GM12892 (cell line): ENCODE data around the gene UCHL5.

ENCODE experiments used
- POLR2AphosphoS5 ChIP-seq: IDR thresholded peaks from 2 replicates; pipeline ENCODE4 v1.6.1; 2011; ENCODE audit warnings: low read depth, low read length, control low read depth
- TAF1 ChIP-seq: IDR thresholded peaks from 2 replicates; pipeline ENCODE4 v1.6.1; 2011; ENCODE audit warnings: low read depth, mild to moderate bottlenecking, control low read depth, low read length, borderline replicate concordance

DNA sequence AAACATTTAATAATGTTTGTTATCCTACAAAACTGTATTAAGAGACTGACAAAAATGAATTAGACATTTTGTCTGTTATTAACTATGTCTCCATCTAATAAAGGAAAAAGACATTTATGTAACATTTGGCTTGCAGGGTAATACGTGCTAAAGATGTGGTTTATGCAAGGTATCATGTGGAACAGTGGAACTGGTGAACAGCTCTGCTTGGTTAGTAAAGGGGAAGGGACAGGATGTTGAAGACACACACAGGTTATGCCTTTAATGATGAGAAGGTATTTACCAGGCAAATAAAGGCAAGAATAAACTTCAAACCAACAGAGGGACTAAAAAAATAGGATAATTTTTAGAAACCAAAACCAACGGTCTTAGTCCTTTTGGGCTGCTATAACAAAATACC is 93.1 kb downstream of the UCHL5 start:
- TF ChIP-seq TAF1: no peak
- no peak for TF ChIP-seq POLR2AphosphoS5
